ENCODE measurements around the gene CCL23.
"Not testable (repeated sequence)": the region's sequence is repeated elsewhere in the genome, so short reads cannot be mapped to it uniquely, and the experiment has no call there.

The CCL23 gene

DNA sequence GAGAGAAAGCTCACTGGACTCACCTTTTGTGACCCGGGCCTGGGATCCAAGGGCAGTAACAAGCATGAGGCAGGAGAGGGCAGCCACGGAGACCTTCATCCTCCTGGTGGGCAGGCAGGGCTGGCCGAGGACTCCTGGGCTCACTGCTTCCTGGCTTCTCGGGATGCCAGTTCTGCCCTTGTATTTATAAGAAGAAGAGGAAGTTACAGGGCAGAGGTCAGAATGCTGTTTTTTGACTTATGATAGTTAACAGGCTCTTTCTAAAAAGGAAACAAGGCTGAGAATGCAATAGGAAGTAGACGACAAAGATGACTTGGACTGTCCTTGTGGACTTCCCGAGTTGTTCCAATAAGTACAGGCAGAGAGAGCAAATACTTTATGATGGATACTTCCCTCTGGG, at the start of gene CCL23:
Gene CCL23, minus strand, starts transcription at position 174 of the 400 bp plus-strand sequence. Its CDS starts 75 bp downstream, at position 99.
- DNase-seq, result no peak

DNA sequence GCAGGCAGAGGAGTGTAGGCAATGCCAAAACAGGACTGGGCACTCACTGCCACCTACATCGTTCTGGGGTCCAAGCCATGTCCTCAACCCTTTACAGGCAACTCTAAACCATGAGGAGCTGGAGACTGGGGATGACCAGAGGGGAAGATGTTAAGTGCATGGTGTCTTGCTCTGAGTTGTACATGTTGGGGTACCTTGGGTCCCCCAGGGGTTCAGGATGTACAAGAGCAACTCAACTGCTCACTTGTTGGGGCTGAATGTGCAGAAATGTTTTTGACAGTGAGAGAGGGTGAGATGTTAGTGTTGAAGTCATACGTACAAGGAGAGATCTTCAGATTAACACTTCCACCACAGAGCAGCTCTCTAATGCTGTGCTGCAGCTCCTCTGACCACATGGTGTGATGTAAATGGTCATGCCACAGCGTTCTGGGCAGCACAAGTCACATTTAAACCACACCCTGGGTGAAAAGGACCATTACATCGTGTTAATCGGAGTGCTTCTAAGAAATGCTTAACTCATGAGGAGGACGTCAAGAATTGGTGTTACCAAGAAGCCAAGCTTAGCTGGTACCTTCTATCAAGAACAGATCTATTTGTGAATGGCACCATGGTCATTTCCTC, 48.7 kb upstream of the CCL23 start:
- DNase-seq, result peak; percentile 77

- no peak for DNase-seq
Measured at GRCh38 chr17:36063786-36064541, 46.2 kb upstream of the CCL23 start, which contains the start of gene CCL18. CCL18 (plus strand) TSS chr17:36064272; CDS start chr17:36064343, 71 bp downstream.

- DNase-seq, result no peak
Measured at GRCh38 chr17:36060816-36061215, 43.0 kb upstream of the CCL23 start.

DNA sequence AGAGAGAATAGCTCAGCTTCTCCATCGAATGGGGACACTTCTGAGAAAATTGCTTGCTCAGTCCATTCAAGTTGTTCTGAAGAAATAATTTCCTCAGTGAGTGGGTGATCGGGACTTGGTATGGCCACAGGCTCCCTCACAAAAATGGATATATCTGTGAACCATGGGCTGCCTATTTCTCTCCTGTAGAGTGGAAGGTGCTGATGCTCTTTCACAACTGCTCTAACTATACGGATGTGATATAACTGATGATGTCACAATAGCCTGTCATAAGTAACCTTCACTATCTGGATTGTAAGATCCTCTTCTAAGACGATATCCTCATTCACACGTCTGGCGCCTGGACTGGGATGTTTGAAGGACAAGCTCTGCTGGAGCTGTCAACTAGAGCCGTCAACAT, 41.6 kb upstream of the CCL23 start:
- DNase-seq, result no peak

DNA sequence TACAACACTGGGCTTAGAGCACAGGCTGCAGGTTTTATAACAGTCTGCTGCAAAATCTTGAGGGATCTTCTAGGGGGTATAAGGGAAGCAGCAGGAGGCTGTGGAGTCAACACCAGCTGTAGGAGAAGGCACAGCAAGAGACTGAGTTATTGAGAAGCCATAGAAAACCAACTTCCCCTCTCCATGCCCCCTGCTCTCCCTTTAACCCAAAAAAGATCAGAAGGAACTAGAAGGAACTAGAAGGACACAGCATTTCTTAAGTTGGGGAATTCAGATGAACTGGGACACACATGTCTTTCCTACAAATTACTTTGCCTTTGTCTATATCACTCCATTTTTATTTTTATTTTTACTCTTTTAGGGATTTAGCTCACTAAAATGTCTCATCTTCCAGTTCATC, 40.1 kb upstream of the CCL23 start:
- no peak for DNase-seq

GRCh38 chr17:36055921-36056520, 38.2 kb upstream of the CCL23 start:
- DNase-seq, result no peak

GRCh38 chr17:36055171-36055570, 37.4 kb upstream of the CCL23 start:
- DNase-seq, result no peak

DNA sequence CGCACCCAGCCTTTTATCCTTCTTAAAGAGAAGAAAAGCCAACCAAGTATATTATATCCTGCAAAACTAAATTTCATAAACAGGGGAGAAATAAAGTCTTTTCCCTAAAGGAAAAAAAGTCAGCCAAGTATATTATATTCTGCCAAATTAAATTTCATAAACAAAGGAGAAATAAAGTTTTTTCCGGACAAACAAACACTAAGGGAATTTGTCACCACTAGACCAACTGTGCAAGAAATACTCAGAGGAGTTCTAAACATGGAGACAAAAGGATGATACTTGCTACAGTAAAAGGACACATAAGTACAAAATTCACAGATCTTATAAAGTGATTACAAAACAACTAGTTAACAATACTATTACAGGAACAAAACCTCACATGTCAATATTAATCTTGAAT, 31.9 kb upstream of the CCL23 start:
- no peak for DNase-seq

- DNase-seq, result no peak
Measured at GRCh38 chr17:36048066-36048465, 30.3 kb upstream of the CCL23 start.

DNA sequence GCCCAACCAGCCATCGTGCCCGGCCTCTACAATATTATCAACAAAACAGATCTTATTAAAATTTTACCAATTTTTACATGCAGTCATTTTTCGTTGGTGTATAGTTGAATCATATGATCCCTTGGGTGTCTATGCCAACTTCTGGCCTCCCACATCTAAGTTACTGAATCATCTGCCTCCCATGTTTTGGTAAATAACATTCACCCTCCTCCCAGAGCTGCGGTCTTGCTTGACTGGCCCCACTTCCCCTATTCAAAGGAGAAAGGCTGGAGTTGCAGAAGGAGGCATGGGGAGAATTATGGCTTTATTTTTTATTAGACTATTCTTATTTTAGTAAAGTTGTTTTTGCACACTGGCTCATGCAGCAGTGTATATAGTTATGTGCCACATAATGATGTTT, 18.5 kb upstream of the CCL23 start:
- no peak for DNase-seq

DNA sequence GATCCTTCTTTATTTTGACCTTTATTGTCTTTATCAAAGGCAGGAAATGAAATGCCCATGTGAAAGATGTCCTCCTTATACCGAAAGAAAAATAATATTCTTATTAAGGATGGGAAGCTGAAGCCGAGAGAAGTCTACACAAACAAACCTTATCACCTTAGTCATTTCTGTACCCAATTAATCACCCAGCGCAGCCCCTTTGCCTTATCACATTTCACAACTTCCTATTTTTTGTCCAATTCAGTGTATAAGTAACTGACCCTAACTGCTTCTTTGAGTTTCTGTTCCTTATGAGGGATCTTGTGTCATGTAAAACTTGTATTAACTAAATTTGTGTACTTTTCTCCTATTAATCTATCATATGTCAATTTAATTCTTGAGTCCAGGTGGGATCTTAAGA, 16.4 kb upstream of the CCL23 start:
- DNase-seq, result no peak

DNA sequence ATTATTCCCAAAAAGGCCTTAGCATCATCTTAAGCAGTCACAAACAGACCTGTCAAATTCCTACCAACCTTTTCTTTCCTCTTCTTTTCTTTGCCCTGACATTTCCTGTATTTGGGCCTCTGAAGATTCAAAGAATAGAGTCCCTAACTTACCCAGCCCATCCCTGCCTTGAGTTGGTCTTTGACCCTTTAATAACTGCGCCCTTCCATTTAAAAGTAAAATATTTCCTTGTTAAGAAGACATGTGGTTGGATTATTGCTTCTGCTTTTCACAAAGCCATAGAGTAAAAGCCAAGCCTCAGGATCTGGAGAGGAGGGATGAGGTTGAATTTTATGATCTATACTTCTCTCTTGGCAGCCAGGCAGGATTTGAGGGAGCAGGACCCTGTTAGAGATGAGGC, 13.2 kb upstream of the CCL23 start:
- no peak for DNase-seq

GRCh38 chr17:36027761-36028160, 10.0 kb upstream of the CCL23 start:
- DNase-seq, result no peak

GRCh38 chr17:36024106-36024869, 6.5 kb upstream of the CCL23 start:
- DNase-seq, result no peak

DNA sequence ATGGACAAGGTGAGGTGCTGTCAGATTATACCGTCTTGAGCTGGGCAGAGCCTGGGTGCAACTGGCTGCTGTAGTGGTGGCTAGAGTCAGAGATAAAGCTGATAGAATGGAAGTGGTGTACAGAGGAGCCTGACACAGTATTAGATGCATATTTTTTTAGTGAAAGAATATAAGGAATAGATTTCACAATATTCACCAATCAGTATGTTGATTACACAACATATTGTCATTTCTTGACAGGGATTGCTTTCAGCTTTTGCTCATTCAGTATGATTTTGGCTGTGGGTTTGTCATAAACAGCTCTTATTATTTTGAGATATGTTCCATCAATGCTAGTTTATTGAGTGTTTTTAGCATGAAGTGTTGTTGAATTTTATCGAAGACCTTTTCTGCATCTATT, 1.7 kb upstream of the CCL23 start:
- DNase-seq, result no peak

GRCh38 chr17:36016555-36016954, 1.2 kb downstream of the CCL23 start:
- no peak for DNase-seq

GRCh38 chr17:36015895-36016294, 1.9 kb downstream of the CCL23 start:
- not testable (repeated sequence) for DNase-seq

DNA sequence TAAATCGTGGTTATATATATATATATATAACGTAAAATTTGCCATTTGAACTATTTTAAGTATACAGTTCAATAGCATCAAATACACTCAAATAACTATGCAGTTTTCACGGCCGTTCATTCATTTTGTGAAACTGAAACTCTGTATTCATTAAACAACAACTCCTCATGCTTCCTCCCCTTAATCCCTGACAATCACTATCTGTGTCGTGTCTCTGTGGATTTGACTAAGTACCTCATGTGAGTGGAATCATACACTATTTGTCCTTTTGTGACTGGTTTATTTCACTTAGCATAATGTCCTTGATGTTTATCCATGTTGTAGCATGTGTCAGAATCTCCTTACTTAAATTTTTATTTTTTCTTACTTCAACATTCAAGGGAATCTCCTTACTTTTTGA, 2.8 kb downstream of the CCL23 start:
- no peak for DNase-seq

GRCh38 chr17:36011201-36011600, 6.6 kb downstream of the CCL23 start:
- no peak for DNase-seq

DNA sequence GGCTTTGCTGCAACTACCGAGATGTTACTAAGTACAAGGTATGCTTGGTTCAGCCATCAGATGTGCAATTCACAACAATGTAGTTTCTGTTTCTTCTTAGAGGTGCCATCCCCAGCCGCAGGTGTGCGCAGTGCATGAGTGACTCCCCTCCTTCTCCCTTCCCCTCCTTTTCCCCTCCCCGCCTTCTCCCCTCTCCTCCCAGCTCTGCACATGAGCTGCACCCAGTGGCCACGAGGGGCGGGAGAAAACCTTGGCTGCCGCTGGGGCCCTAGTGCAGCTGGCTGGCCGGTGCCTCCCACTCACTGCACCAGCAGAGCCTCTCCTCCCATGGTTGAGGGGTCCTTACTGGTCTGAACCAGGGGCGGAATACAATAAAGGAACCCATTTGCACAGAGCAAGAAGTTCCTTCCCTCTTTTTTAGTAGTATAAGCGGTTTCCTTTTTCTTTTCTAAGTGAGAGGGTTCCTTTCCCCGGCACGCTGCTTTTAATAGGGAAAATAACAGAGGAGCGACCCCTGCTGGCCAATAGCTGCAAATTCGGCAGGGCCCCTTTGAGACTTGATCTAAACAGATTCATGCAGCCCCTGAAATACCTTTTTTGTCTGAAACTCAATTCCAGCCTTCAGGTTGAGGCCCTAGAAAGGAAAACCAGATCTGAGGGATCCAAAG, 8.6 kb downstream of the CCL23 start:
- no peak for DNase-seq

DNA sequence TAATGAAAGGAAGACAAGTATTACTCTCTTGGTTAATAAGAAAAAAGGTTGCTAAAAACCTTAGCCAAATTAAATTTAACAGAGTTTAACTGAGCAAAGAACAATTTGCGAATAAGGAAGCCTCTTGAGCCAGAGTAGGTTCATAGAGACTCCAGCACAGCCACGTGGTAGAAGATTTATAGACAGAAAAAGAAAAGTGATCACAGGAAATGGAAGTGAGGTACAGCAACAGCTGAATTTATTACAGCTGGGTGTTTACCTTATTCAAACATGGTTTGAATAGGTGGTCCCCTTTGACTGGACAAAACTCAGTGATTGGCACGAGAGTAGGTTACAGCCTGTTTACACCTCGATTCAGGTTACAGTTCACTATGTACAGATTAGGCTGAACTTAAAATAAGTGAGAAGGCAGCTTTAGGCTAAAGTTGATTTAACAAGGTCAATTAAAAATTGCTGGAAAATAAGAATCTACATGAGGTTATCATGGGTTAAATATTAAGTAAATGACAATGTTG, 13.1 kb downstream of the CCL23 start:
- DNase-seq, result no peak

- no peak for DNase-seq
Measured at GRCh38 chr17:36002631-36003030, 15.1 kb downstream of the CCL23 start.

All from activated CD4-positive, alpha-beta T cell treated with anti-CD3 and anti-CD28 coated beads, Interleukin-10, Interleukin-2, amounts not matched to agents 100 ng/mL and 50 ng/mL, durations not matched to agents 16 hours and 8 hours (primary cell).